ENCODE data around the gene UVRAG. TPM values are rescaled to one million over a fixed set of nuclear protein-coding genes. Genes with fewer than 3 reads are reported as not detected.
A peak's percentile ranks its signal among the peaks of the same experiment; 100 is the strongest.

Gene UVRAG
- total and polyA plus RNA-seq, 2 of the 13 experiments (the other 11 are each of a cell fraction or from before 2014, with no cell fraction given), result 9.7 to 17.3 TPM

DNA sequence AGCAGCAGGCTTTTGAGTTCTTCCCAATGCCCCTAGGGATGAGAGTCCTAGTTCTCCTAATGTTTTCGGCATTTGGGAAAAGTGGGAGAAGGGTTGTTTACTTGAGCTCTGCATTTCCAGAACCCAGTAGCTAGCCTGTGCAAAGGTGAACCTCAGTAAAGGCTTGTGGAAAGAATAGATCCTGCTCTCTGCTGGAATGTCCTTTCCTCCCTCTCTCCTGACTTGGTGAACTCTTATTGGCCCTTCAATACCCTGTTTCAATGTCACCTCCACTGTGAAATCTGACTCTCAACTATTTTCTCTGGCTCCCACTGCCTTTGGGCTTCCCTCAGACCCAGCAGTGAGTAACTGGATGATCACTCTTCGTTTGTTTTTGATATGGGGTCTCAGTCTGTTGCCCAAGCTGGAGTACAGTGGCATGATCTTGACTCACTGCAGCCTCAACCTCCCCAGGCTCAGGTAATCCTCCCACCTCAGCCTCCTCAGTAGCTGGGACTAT lies 2.4 kb upstream of the UVRAG start (continued):
- TF ChIP-seq, protein P1, sequence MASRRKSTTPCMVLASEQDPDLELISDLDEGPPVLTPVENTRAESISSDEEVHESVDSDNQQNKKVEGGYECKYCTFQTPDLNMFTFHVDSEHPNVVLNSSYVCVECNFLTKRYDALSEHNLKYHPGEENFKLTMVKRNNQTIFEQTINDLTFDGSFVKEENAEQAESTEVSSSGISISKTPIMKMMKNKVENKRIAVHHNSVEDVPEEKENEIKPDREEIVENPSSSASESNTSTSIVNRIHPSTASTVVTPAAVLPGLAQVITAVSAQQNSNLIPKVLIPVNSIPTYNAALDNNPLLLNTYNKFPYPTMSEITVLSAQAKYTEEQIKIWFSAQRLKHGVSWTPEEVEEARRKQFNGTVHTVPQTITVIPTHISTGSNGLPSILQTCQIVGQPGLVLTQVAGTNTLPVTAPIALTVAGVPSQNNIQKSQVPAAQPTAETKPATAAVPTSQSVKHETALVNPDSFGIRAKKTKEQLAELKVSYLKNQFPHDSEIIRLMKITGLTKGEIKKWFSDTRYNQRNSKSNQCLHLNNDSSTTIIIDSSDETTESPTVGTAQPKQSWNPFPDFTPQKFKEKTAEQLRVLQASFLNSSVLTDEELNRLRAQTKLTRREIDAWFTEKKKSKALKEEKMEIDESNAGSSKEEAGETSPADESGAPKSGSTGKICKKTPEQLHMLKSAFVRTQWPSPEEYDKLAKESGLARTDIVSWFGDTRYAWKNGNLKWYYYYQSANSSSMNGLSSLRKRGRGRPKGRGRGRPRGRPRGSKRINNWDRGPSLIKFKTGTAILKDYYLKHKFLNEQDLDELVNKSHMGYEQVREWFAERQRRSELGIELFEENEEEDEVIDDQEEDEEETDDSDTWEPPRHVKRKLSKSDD (CRISPR knock-in tag; IDR thresholded peaks at IDR 0.05; ENCODE audit: low read depth), result no peak
- TF ChIP-seq ZKSCAN1 (IDR thresholded peaks at IDR 0.05; ENCODE audit: low read length), result no peak
- TF ChIP-seq ZNF10 (CRISPR knock-in tag; IDR thresholded peaks at IDR 0.05; ENCODE audit: borderline replicate concordance, low read depth), result no peak
- TF ChIP-seq SOX5 (CRISPR knock-in tag; IDR thresholded peaks at IDR 0.05; ENCODE audit: borderline replicate concordance), result peak; percentile 35; the same call in 1 of the 2 replicates
- TF ChIP-seq RFX5 (IDR thresholded peaks at IDR 0.05; ENCODE audit: low read depth, low read length), result no peak
- TF ChIP-seq, protein P2, sequence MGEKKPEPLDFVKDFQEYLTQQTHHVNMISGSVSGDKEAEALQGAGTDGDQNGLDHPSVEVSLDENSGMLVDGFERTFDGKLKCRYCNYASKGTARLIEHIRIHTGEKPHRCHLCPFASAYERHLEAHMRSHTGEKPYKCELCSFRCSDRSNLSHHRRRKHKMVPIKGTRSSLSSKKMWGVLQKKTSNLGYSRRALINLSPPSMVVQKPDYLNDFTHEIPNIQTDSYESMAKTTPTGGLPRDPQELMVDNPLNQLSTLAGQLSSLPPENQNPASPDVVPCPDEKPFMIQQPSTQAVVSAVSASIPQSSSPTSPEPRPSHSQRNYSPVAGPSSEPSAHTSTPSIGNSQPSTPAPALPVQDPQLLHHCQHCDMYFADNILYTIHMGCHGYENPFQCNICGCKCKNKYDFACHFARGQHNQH (CRISPR knock-in tag; IDR thresholded peaks at IDR 0.05), result 0 out of 2 replicates have a peak, but pooled peaks have one; percentile 21
- no peak for TF ChIP-seq ZNF768 (CRISPR knock-in tag; IDR thresholded peaks at IDR 0.05)
- peak; percentile 73 for TF ChIP-seq FOXO1 (CRISPR knock-in tag; IDR thresholded peaks at IDR 0.05)
- TF ChIP-seq RFX3 (CRISPR knock-in tag; IDR thresholded peaks at IDR 0.05), result no peak
- TF ChIP-seq HDAC6 (IDR thresholded peaks at IDR 0.05; ENCODE audit: low read depth, low read length), result no peak
- TF ChIP-seq SAP130 (CRISPR knock-in tag; IDR thresholded peaks at IDR 0.05; ENCODE audit: low read depth), result peak; percentile 43
- TF ChIP-seq SMAD9 (CRISPR knock-in tag; IDR thresholded peaks at IDR 0.05), result no peak
- no peak for TF ChIP-seq PHB2 (IDR thresholded peaks at IDR 0.05; ENCODE audit: partially characterized antibody)
- TF ChIP-seq SMARCC2 (IDR thresholded peaks at IDR 0.05), result no peak
- TF ChIP-seq, protein P3, sequence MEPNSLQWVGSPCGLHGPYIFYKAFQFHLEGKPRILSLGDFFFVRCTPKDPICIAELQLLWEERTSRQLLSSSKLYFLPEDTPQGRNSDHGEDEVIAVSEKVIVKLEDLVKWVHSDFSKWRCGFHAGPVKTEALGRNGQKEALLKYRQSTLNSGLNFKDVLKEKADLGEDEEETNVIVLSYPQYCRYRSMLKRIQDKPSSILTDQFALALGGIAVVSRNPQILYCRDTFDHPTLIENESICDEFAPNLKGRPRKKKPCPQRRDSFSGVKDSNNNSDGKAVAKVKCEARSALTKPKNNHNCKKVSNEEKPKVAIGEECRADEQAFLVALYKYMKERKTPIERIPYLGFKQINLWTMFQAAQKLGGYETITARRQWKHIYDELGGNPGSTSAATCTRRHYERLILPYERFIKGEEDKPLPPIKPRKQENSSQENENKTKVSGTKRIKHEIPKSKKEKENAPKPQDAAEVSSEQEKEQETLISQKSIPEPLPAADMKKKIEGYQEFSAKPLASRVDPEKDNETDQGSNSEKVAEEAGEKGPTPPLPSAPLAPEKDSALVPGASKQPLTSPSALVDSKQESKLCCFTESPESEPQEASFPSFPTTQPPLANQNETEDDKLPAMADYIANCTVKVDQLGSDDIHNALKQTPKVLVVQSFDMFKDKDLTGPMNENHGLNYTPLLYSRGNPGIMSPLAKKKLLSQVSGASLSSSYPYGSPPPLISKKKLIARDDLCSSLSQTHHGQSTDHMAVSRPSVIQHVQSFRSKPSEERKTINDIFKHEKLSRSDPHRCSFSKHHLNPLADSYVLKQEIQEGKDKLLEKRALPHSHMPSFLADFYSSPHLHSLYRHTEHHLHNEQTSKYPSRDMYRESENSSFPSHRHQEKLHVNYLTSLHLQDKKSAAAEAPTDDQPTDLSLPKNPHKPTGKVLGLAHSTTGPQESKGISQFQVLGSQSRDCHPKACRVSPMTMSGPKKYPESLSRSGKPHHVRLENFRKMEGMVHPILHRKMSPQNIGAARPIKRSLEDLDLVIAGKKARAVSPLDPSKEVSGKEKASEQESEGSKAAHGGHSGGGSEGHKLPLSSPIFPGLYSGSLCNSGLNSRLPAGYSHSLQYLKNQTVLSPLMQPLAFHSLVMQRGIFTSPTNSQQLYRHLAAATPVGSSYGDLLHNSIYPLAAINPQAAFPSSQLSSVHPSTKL (CRISPR knock-in tag; IDR thresholded peaks at IDR 0.05), result peak; percentile 59
- TF ChIP-seq MXD4 (CRISPR knock-in tag; IDR thresholded peaks at IDR 0.05), result 0 out of 2 replicates have a peak, but pooled peaks have one; percentile 50
- TF ChIP-seq REPIN1 (CRISPR knock-in tag; IDR thresholded peaks at IDR 0.05; ENCODE audit: borderline replicate concordance, low read depth), result no peak
- TF ChIP-seq MED8 (CRISPR knock-in tag; IDR thresholded peaks at IDR 0.05; ENCODE audit: insufficient replicate concordance), result no peak
- TF ChIP-seq, protein P4, sequence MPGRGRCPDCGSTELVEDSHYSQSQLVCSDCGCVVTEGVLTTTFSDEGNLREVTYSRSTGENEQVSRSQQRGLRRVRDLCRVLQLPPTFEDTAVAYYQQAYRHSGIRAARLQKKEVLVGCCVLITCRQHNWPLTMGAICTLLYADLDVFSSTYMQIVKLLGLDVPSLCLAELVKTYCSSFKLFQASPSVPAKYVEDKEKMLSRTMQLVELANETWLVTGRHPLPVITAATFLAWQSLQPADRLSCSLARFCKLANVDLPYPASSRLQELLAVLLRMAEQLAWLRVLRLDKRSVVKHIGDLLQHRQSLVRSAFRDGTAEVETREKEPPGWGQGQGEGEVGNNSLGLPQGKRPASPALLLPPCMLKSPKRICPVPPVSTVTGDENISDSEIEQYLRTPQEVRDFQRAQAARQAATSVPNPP (CRISPR knock-in tag; IDR thresholded peaks at IDR 0.05), result no peak
- no peak for TF ChIP-seq SSRP1 (CRISPR knock-in tag; IDR thresholded peaks at IDR 0.05)
- TF ChIP-seq CBX5 (CRISPR knock-in tag; IDR thresholded peaks at IDR 0.05; ENCODE audit: borderline replicate concordance), result no peak
- TF ChIP-seq, protein P5, sequence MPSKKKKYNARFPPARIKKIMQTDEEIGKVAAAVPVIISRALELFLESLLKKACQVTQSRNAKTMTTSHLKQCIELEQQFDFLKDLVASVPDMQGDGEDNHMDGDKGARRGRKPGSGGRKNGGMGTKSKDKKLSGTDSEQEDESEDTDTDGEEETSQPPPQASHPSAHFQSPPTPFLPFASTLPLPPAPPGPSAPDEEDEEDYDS (CRISPR knock-in tag; IDR thresholded peaks at IDR 0.05), result peak; percentile 62; the same call in 1 of the 2 replicates
- TF ChIP-seq FOXA3 (CRISPR knock-in tag; IDR thresholded peaks at IDR 0.05), result peak; percentile 68

Data from HepG2 (cell line).